GM19351 (cell line): ENCODE results near the gene MAGEA4.

Experiments used
- ATAC-seq: cut with Tn5 transposase; IDR thresholded peaks from one replicate; pipeline ENCODE4 v1.9.1; 2021; ENCODE audit warnings: mild to moderate bottlenecking, moderate library complexity; ENCODE audit not compliant: unreplicated experiment

Gene MAGEA4

DNA sequence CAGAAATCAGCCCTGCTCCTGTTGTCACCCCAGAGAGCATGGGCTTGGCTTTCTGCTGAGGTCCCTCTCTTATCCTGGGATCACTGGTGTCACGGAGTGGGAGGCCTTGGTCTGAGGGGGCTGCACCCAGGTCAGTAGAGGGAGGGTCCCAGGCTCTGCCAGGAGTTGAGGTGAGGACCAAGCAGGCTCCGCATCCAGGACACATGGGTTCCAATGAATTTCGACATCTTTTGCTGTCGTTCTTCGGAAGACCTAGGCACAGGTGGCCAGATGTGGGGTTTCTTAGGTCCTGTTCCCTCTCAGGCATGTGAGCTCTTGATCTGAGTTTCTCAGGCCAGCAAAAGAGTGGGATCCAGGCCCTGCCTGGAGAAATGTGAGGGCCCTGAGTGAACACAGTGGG is 10.0 kb downstream of the MAGEA4 start:
- no peak for ATAC-seq

DNA sequence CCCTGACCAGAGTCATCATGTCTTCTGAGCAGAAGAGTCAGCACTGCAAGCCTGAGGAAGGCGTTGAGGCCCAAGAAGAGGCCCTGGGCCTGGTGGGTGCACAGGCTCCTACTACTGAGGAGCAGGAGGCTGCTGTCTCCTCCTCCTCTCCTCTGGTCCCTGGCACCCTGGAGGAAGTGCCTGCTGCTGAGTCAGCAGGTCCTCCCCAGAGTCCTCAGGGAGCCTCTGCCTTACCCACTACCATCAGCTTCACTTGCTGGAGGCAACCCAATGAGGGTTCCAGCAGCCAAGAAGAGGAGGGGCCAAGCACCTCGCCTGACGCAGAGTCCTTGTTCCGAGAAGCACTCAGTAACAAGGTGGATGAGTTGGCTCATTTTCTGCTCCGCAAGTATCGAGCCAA is 11.0 kb downstream of the MAGEA4 start:
- ATAC-seq: no peak

DNA sequence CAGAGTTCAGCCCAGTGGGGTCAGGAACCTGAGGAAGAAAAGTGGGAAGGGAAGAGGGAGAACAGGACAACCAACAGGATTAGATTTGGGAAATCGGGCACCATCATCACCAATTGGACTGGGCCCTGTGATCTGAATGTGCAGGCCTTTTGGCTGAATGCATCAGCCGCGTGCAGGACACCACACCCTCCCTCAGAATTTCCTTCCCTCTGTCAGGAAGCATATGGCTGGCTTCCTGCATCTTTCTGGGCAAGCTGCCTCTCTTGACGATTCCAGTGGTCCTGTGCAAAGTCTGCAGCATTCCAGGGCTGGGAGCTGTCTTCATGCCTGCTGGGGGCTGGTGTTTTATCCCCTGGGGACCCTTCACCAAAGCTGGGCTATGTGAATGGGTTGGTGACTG is 16.4 kb downstream of the MAGEA4 start:
- no peak for ATAC-seq

DNA sequence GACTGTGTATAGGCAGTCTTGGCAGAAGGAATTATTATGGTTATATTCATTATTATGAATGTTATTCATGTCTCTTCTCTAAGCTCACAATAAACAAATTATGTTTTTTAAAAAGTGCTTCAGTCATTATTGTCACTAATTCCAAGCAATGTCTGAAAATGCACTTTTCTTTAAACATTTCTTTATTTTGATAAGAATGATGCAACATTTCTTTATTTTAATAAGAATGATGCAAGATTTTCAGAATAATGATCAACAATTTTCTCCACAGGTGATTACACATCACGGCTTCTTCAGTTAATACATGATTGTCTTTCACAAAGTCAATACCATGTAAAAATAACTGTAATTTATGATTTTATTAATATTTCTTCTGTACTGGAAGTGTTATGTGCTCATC is 22.7 kb downstream of the MAGEA4 start:
- no peak for ATAC-seq

DNA sequence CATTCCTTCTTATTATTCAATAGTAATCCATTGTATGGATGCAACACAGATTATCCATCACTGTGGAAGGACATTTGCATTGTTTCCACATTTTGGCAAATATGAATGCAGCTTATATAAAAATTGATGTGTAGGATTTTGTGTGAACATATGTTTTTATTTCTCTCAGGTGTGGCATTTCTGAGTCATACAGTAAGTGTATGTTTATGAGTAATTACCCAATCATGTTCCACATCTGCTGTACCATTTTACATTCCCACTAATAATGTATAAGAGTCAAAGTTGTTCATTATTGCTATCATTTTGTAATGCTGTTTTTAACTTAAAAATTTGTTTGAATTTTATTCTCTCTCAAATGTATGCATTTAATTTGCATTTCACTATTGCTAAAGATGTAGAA is 25.5 kb downstream of the MAGEA4 start:
- no peak for ATAC-seq

DNA sequence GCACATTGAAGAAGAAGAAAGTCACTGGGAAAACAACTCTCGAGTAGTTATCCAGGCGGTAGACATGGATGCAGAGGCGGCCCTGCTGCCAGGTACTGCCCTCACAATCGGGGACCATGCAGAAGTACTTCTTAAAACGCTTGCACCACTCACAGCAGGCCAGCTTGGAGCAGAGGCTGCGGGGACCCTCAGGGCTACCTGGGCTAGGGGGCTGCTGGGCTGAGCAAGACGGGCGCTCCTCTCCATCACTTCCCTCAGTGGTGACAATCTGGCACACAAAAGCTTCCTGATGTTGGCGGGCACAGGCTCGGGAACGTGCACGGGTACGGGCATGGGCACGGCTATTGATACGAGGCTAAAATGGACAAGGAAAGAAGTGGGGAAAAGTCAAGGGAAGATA is 42.0 kb downstream of the MAGEA4 start:
- no peak for ATAC-seq

DNA sequence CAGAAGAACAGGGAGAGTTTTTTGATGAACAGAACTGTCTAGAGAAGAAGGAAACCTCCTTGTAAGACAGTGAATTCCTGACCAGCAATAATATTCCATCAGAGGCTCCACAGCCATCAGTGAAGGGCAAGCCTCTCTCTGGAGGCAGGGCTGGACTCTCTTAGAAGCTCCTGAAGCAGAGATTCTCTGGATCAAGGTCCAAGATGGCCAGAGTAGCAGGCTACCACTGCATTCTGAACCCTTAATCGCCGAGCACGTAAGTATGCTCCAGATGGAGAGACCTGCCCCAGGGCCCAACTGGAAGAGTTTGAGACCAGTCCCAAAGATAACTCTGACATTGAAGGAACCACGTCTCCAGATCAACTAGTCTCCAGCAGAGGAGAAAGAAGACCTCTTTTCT is 45.4 kb downstream of the MAGEA4 start:
- ATAC-seq: no peak

DNA sequence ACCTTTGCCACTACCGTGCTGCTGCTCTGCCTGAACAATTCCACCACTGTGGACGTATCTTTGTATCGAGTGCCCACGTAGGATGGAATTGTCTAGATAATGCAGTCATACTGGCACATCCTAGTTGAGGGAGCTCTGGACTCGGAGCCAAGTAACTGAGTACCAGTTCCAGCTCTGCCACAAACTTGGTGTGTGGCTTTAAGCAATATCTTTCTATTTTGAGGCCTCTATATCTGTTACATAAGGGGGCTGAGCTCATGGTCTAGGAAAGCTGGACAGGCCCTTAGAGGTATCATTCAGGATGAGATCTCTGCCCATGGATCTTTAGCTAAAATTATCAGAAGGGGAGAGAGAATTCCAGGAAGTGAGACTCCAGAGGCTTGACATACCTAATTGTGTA is 49.3 kb downstream of the MAGEA4 start:
- ATAC-seq: no peak

DNA sequence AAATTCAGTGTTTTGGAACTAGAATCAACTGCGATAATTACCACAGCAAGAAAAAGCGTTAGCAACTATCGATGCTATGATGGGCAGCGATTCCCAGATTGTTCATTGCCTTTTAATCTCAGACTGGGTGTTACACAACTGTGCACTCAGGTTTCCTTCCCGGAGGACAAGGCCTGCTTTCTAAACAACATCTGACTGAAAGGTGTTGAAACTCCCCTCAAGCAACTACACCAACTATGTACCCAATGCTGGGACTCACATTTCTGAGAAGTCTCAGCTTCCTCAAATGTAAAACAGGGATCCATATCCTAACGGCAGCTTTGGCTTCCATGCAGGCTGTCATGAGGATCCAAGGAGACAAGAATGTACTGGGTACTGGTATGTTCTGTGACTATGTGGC is 53.5 kb downstream of the MAGEA4 start:
- ATAC-seq: no peak

DNA sequence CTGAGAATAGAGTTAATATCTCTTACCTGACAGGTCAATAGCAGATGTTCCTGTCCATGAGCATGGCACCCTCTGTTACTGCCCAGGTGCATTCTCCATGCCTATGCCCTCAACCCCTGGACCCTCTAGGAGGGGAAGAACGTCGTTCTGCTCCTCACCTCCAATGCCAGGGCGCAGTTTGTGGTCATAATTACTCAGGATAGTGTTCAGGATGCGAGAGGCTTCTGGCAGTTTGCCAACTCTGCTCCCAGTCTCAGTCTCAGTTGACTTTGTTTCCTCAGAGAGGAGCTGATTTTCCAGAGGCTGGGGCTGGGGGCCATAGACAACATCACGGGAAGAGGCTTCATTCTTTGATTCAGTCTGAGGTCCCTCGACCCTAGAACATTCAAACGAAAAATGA is 57.3 kb downstream of the MAGEA4 start:
- no peak for ATAC-seq

DNA sequence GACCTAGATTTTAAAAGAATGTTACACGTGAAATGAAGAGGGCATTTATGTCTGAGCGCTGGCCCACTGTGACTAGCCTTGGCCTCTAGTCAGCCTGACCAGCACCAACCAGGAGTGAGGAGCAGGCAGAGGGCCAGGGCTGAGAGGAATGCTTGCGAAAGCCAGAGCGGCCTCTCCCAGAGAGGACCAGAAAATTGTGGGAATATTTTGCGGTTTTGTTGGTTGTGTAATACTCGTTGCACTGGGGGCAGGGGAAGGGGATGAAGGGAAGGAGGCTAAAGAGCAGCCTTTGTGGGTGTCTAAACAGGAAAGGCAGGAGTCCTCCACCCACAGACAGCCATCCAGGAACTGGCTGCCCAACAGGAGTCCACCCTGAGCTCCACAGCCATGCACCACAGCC is 58.0 kb downstream of the MAGEA4 start:
- ATAC-seq: no peak

DNA sequence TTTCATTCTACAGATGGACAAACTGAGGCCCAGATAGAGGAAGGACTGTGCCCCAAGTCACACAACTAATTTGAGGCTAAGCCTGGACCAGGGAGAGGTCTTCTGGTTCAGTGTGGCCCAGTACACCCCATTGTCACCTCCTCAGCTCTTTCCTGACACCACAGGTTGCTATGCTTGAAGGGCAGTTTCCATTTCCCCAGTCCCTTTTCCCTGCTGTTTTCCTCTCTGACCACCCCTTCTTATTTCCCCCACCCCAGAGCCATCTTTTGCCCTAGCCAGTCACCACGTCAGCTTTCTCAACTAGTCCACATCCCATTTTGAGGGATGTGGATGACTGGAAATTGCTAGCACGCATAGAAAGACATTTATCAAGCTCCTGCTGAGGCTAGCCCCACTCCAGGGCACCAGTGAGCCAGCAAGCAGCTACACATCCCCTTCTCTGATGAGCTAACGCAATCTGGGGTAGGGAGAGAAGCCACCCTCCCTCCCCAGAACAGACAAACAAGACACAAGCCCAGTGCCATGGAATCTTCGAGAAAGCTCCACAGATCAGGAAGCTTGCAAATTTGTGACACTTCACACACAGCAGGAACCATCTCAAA is 60.5 kb downstream of the MAGEA4 start:
- ATAC-seq: no peak

DNA sequence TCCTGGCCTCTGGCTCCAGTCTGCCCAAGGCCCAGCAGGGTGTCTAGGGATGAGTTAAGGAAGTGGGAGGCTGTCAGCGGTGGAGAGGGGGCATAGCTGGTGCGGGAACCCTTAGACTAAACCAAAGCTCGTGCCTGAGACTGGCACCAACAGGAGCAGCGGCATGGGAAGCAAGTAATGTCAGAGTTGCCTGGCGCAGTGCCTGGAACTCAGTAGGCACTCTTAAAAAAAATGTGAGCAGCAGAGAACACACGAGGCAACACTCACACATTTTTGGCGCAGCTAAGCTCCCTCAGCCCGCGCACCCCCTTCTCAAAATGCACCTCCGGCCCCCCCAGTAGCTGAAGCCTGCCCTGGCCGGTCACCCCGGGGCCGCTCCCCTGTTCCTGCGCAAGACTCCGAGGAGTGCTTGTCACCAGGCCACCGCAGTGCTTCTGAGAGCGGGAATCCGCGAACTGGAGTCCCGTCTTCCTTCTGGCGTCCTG is 61.2 kb downstream of the MAGEA4 start:
- ATAC-seq: no peak
